Effector CD8-positive, alpha-beta T cell (primary cell): ENCODE results near the gene ZIC1.

Source experiments
- DNase-seq: peaks from one replicate; lab custom pipeline; 2025; lab: John Stamatoyannopoulos, UW

ZIC1 gene

DNA sequence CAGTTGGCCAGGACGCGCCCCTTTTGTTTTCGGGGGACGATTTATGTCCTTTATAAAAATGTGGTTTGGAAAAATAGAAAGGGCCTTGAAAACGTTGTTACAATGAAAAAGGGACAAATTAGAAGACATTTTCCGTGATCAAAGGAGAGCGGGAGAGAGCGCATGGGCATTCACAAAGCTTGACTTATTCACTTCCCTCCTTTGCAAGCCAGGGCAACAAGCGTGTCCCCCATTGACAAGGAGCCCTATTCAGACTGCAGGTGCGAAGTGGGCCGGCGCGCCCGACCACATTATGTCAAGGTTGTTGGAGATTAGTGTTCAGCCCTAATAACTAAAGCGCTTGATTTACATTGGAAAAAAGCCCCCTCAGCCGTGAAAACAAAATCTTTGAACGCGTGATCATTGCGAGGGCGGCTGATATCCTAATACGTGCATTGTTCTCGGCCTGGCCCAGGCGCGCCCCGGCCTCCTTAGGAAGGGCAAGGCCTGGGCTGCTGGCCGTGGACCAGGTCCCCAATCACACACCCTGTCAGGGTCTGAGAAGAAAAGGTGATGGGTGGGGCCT, 28.7 kb upstream of the ZIC1 start:
- DNase-seq: no peak

GRCh38 chr3:147380977-147381376, 28.2 kb upstream of the ZIC1 start:
- DNase-seq: no peak

- no peak for DNase-seq
Observed at GRCh38 chr3:147381596-147381995, 27.6 kb upstream of the ZIC1 start.

GRCh38 chr3:147383617-147384016, 25.5 kb upstream of the ZIC1 start:
- DNase-seq: no peak

DNA sequence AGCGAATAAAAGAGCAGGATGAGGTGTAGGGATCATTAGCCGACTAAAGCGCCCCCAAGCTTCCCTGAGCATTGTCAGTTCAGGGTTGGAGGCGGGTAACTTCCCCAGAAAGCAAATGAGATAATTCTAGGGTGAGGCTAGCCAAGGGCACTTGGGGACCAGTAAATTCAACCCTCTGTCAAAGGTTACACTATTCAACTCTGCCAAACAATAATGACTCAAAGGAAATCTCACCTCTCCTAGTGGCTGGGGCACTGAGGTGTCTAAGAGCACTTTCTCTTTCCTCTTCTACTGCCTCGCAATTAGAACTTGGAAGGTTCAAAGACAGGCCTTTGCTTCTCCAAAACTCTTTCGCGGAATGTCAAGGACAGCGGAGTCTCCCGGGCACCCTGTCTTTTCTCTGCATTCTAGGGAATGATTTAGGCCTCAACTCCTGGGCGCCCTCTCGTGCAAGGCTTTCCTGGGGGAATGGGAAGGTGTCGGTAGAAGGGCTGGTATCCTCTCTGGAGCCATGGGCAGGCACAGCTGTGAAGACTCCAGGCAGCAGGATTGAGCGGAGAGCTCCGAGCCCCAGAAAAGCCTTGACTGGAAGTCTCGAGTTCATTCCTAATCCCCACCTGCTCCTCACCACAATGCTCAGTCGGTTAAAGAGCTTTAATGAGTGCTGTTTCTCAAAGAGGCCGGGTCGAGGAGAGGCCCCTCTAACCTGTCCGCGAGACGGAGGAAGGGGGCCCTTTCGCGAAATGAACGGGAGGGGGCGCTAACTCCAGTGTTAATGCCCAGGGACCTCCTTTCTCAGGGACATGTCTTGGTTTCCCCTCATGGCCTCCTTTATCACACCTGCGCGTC, 24.7 kb upstream of the ZIC1 start:
- DNase-seq: no peak

DNA sequence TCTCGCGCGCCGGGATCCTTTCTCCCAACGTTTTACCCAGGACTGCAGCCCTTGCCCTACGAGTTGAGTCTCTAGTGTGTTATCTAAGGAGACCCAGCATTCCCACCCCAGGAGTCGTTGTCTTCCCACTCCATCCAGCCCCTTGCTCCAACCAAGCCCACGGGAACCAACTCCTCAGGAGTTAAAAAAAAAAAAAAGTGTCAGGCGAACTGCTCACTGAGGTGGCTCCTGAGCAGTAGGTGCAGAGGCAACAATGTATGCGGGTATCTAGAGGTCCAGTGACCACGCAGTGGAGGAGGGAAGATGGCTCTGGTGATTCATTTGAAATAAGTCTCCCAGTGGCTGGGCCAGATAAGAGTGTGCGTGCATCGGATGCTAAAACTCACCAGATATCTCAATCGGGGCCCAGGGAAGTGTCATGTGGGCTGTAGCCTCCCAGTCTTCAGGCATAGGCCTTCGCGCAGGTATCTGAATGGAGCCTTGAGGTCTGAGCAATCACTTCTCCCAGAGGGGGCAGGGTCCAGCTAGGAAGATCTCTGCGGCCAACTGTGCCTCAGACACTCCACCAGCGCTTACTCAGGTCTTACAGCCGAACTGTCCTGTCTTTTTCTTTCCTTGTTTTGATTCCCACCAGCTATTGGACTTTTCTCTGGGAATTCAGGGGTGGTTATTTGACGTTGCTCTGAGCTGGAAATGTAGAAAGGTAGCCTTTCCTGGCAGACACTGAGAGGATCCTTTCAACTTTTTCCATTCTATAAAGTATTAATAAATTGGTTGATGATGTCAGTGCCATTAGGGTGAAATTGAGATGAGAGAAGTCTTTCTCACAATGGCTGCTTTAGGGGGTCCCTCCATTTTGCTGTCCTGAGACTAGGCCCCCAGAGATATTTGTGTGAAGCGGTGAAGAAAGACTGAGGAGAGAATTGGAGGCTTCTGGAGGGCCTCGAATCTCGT, 23.8 kb upstream of the ZIC1 start:
- DNase-seq: no peak

DNA sequence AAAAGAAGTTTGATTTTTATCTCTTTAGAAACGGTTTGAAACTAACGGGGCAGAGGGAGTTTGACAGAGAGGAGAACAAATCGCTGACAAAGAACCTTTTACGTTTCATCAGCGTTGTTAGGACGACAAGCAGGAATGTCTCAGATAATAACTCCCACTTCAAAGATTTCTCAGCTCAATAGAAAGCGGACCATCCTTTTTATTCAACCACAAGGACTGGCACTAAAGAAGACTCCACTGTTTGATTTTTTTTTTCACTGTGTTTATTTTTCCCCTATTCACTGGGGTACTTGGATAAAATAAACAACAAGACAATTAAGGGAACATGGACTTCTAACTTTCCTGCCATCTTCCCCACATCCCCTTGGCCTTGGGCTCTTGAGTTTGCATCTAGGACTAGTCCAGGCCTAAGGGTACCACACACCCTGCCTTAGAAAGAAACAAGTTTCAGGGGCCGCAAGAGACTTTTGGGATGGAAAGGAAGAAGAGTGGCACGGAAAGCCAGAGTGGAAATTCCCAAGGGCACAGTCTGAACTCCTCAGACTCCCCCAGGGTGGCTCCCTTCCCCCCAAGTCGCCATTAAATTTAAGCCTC, 21.8 kb upstream of the ZIC1 start:
- DNase-seq: no peak

DNA sequence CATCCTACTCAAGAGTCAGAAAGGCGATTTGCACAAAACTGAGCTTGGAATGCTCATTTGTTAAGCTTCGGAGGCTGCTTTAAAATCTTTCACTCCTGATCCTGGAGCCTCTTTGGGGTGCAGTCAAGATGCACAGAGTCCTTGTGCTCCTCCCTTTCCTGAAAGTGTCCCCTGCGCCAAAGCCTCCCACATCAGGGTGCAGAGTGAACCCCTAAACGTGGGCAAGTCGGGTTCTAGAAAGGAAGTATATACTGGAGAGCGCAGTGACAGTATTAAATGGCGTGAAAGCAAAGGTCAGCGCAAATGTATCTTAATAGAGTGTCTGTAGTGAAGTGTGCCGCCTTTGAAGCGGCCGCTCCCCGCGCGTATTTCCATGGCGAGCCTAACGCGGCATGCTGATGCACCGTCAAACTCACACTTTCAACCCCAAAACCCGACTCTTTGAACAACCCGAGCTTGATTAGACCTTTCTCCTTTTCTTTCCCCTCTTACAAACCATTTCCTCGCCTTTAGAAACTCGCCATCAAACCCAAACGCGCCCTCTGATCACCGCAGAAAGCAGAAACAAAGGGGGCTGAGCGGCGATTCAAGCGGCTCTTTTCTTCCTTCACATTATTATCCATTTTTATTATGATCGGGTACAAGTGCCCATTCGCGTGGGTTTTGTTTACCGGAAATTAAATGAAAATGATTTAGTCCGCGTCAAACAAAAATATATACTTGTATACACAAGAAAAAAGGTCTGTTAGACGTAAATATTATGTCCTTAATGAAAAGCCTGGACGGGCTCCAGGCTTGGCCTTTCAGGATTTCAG, 21.1 kb upstream of the ZIC1 start:
- DNase-seq: no peak

- no peak for DNase-seq
Observed at GRCh38 chr3:147388700-147389580, 20.2 kb upstream of the ZIC1 start.

GRCh38 chr3:147389717-147390116, 19.4 kb upstream of the ZIC1 start:
- DNase-seq: no peak

- no peak for DNase-seq
Observed at GRCh38 chr3:147390589-147391569, 18.3 kb upstream of the ZIC1 start.

GRCh38 chr3:147391781-147392624, 17.2 kb upstream of the ZIC1 start:
- DNase-seq: no peak

GRCh38 chr3:147392625-147392946, 16.6 kb upstream of the ZIC1 start:
- DNase-seq: no peak

- no peak for DNase-seq
Observed at GRCh38 chr3:147393261-147393942, 15.8 kb upstream of the ZIC1 start.

DNA sequence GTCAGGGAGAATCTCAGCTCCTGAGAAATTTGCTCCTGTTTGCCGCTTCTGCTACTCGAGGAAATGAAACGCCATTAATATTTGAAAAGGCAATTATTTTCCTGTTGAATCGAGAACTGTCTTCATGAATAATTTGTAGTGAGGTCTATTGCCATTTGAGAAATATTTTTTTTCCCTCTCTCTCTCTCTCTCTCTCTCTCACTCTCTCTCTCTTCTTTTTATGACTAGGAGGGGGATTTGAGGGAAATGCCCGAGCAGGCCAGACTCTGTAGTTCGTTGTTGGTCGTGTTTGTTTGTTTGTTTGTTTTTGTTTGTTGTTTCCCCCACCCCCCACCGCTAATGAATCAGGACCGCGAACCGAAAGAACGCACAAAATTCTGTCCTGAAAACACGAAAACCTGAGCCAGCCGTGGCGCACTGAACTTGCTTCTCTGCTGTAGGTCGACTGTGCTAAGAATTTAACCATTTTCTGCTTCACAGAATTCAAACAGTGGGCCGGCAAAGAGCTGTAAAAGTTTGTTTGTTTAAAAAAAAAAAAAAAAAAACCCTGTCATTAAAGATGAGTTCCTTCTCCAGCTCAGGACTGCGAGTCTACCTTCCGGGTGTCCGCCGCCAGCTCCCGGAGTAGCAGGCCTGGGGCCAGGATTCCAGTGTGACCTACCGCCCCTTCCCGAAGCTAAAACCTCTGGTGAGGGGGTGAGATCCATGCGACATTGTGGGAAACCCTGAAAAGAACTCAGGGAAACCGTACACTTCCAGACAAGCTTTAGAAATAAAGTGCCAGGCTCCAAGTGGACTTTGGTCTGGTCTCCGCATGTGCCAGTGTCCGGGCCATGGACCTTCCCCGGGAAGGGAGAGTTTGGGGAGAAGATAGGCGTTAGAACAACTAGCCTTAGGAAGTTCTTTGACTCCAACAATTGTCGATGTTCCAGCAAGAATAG, 15.0 kb upstream of the ZIC1 start:
- DNase-seq: no peak

DNA sequence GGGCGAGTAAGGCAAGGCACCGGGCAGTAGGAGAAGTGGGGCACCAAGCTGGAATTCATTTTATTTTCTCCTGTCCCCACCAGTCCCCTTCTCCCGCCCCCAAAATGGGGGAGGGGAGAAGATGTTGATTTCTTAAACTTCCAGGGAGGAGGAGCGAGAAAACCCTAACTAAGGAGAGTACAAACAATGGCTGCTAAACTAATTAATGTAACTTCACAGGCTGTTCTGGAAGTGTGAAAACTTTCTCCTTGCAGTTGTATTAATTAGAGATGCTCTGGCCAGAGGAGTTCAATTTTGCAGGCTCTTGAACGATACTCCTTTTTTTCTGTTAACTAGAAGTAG, 14.3 kb upstream of the ZIC1 start:
- DNase-seq: no peak
